ENCODE measurements around the gene BCL11B.

DNA sequence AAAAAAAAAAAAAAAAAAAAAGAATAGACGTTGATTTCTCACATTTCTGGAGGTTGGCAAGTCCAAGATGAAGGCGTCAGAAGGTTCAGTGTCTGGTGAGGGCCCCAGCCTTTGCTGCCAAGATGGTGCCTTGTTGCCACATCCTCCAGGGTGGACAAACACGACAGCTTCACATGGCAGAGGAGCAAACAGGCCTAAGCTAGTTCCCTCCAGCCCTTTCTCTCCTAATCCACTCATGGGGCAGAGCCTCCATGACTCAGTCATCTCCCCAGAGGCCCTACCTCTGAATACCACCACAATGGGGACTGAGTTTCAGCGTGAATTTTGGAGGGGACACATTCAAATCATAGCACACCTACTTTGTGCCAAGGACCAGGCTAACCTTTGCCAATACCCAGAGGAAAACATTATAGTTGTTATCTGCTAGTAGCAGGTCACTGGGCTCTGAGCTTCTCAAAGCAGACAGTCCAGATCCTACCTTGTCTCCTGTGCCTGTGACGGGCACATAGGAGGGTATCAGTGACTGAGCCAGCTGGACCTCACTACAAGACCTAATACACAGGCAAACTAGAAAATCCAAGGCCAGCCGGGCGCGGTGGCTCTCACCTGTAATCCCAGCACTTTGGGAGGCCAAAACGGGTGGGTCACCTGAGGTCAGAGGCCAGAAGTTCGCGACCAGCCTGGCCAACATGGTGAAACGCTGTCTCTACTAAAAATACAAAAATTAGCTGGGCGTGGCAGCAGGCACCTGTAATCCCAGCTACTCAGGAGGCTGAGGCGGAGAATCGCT lies 10.5 kb upstream of the BCL11B start:
- TF ChIP-seq TAF1 (IDR thresholded peaks at IDR 0.05; ENCODE audit: low read depth, low read length) = no peak
- TF ChIP-seq, protein P1, sequence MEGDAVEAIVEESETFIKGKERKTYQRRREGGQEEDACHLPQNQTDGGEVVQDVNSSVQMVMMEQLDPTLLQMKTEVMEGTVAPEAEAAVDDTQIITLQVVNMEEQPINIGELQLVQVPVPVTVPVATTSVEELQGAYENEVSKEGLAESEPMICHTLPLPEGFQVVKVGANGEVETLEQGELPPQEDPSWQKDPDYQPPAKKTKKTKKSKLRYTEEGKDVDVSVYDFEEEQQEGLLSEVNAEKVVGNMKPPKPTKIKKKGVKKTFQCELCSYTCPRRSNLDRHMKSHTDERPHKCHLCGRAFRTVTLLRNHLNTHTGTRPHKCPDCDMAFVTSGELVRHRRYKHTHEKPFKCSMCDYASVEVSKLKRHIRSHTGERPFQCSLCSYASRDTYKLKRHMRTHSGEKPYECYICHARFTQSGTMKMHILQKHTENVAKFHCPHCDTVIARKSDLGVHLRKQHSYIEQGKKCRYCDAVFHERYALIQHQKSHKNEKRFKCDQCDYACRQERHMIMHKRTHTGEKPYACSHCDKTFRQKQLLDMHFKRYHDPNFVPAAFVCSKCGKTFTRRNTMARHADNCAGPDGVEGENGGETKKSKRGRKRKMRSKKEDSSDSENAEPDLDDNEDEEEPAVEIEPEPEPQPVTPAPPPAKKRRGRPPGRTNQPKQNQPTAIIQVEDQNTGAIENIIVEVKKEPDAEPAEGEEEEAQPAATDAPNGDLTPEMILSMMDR (IDR thresholded peaks at IDR 0.05; ENCODE audit: control extremely low read depth in 1 of 3, insufficient read depth in 1 of 3, low read depth in 1 of 3, low read length in 3 of 3) = no peak

All from H1 (cell line).